HEK293 (cell line): ENCODE data around the gene INO80E.

ENCODE experiments used
- EGR2 ChIP-seq: fragments of 450-650 bp; formaldehyde crosslinking; IDR thresholded peaks from 2 replicates; pipeline ENCODE4 v1.5.1; 2016; ENCODE audit warnings: low read depth, missing biosample characterization, missing genetic modification characterization
- GLIS1 ChIP-seq: fragments of 450-650 bp; formaldehyde crosslinking; IDR thresholded peaks from 2 replicates; pipeline ENCODE4 v1.5.1; 2016; ENCODE audit warnings: missing biosample characterization, missing genetic modification characterization
- GLIS2 ChIP-seq: fragments of 450-650 bp; formaldehyde crosslinking; IDR thresholded peaks from 2 replicates; pipeline ENCODE4 v1.5.1; 2016; ENCODE audit warnings: missing biosample characterization, missing genetic modification characterization
- MEIS1 ChIP-seq: sonication (generic); formaldehyde crosslinking; IDR thresholded peaks from 2 replicates; pipeline ENCODE4 v1.8.1; 2022; ENCODE audit warnings: missing genetic modification reagents, mild to moderate bottlenecking, borderline replicate concordance
- TRIM28 ChIP-seq: IDR thresholded peaks from 2 replicates; pipeline ENCODE4 v1.6.1; 2011; ENCODE audit warnings: low read length, control low read depth, borderline replicate concordance
- ZFP41 ChIP-seq: fragments of 450-650 bp; formaldehyde crosslinking; IDR thresholded peaks from 2 replicates; pipeline ENCODE4 v1.5.1; 2016; ENCODE audit warnings: missing biosample characterization, missing genetic modification characterization, borderline replicate concordance
- ZNF140 ChIP-seq: fragments of 450-650 bp; formaldehyde crosslinking; IDR thresholded peaks from 2 replicates; pipeline ENCODE4 v1.5.1; 2016; ENCODE audit warnings: missing biosample characterization, missing genetic modification characterization
- ZNF221 ChIP-seq: fragments of 450-650 bp; formaldehyde crosslinking; IDR thresholded peaks from 2 replicates; pipeline ENCODE4 v1.5.1; 2017; ENCODE audit warnings: missing biosample characterization, missing genetic modification characterization, borderline replicate concordance
- ZNF248 ChIP-seq: fragments of 450-650 bp; formaldehyde crosslinking; IDR thresholded peaks from 2 replicates; pipeline ENCODE4 v1.5.1; 2017; ENCODE audit warnings: missing biosample characterization, missing genetic modification characterization
- ZNF433 ChIP-seq: fragments of 450-650 bp; formaldehyde crosslinking; IDR thresholded peaks from 2 replicates; pipeline ENCODE4 v1.5.1; 2016; ENCODE audit warnings: missing biosample characterization, missing genetic modification characterization, low read depth
- ZNF48 ChIP-seq: fragments of 450-650 bp; formaldehyde crosslinking; IDR thresholded peaks from 2 replicates; pipeline ENCODE4 v1.5.1; 2016; ENCODE audit warnings: missing biosample characterization, missing genetic modification characterization
- ZNF514 ChIP-seq: fragments of 450-650 bp; formaldehyde crosslinking; IDR thresholded peaks from 2 replicates; pipeline ENCODE4 v1.5.1; 2016; ENCODE audit warnings: missing biosample characterization, missing genetic modification characterization
- ZNF530 ChIP-seq: fragments of 450-650 bp; formaldehyde crosslinking; IDR thresholded peaks from 2 replicates; pipeline ENCODE4 v1.5.1; 2016; ENCODE audit warnings: low read depth, missing biosample characterization, missing genetic modification characterization
- ZNF610 ChIP-seq: fragments of 450-650 bp; formaldehyde crosslinking; IDR thresholded peaks from 2 replicates; pipeline ENCODE4 v1.5.1; 2016; ENCODE audit warnings: missing biosample characterization, missing genetic modification characterization, borderline replicate concordance
- ZNF654 ChIP-seq: fragments of 450-650 bp; formaldehyde crosslinking; IDR thresholded peaks from 2 replicates; pipeline ENCODE4 v1.5.1; 2016; ENCODE audit warnings: low read depth, missing biosample characterization, missing genetic modification characterization
- ZXDB ChIP-seq: fragments of 450-650 bp; formaldehyde crosslinking; IDR thresholded peaks from 2 replicates; pipeline ENCODE4 v1.5.1; 2016; ENCODE audit warnings: missing biosample characterization, missing genetic modification characterization
- TF ChIP-seq, protein P1 (sequence below): fragments of 450-650 bp; formaldehyde crosslinking; IDR thresholded peaks from 2 replicates; pipeline ENCODE4 v1.5.1; 2016; ENCODE audit warnings: missing biosample characterization, missing genetic modification characterization
- TF ChIP-seq, protein P2 (sequence below): fragments of 450-650 bp; formaldehyde crosslinking; IDR thresholded peaks from 2 replicates; pipeline ENCODE4 v1.5.1; 2016; ENCODE audit warnings: missing biosample characterization, missing genetic modification characterization
- TF ChIP-seq, protein P3 (sequence below): fragments of 450-650 bp; formaldehyde crosslinking; IDR thresholded peaks from 2 replicates; pipeline ENCODE4 v1.5.1; 2016; ENCODE audit warnings: missing biosample characterization, missing genetic modification characterization
- TF ChIP-seq, protein P4 (sequence below): fragments of 450-650 bp; formaldehyde crosslinking; IDR thresholded peaks from 2 replicates; pipeline ENCODE4 v1.5.1; 2016; ENCODE audit warnings: missing biosample characterization, missing genetic modification characterization, low read depth
- TF ChIP-seq, protein P5 (sequence below): fragments of 450-650 bp; formaldehyde crosslinking; IDR thresholded peaks from 2 replicates; pipeline ENCODE4 v1.5.1; 2016; ENCODE audit warnings: missing biosample characterization, missing genetic modification characterization
- TF ChIP-seq, protein P6 (sequence below): fragments of 450-650 bp; formaldehyde crosslinking; IDR thresholded peaks from 2 replicates; pipeline ENCODE4 v1.5.1; 2016; ENCODE audit warnings: missing biosample characterization, missing genetic modification characterization
- TF ChIP-seq, protein P7 (sequence below): fragments of 450-650 bp; IDR thresholded peaks from 2 replicates; pipeline ENCODE4 v1.5.1; 2018; ENCODE audit warnings: missing biosample characterization, mild to moderate bottlenecking, missing genetic modification characterization
- TF ChIP-seq, protein P8 (sequence below): fragments of 450-650 bp; formaldehyde crosslinking; IDR thresholded peaks from 2 replicates; pipeline ENCODE4 v1.5.1; 2017; ENCODE audit warnings: missing biosample characterization, missing genetic modification characterization
- TF ChIP-seq, protein P9 (sequence below): fragments of 450-650 bp; formaldehyde crosslinking; IDR thresholded peaks from 2 replicates; pipeline ENCODE4 v1.5.1; 2017; ENCODE audit warnings: missing biosample characterization, missing genetic modification characterization
- TF ChIP-seq, protein P10 (sequence below): fragments of 450-650 bp; formaldehyde crosslinking; IDR thresholded peaks from 2 replicates; pipeline ENCODE4 v1.5.1; 2017; ENCODE audit warnings: missing biosample characterization, missing genetic modification characterization

INO80E gene

DNA sequence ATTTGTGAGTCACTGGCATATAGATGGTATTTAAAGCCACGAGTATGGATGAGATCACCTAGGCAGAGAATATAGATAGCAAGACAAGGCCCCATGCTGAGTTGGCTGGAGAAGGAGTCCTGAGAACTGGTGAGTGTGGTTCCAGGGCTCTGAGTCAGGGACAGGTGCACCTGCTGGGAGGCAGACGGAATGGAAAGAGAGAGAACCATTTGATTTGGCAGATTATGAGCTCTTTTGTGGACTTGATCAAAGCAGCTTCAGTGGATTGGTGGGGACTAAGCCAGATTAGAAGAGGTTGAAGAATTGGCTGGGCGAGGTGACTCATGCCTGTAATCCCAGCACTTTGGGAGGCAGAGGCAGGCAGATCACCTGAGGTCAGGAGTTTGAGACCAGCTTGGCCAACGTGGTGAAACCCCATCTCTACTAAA is 22.7 kb downstream of the INO80E start (continued):
- TF ChIP-seq ZFP41 (tag by site-specific recombination) = no peak
- TF ChIP-seq, protein P1, sequence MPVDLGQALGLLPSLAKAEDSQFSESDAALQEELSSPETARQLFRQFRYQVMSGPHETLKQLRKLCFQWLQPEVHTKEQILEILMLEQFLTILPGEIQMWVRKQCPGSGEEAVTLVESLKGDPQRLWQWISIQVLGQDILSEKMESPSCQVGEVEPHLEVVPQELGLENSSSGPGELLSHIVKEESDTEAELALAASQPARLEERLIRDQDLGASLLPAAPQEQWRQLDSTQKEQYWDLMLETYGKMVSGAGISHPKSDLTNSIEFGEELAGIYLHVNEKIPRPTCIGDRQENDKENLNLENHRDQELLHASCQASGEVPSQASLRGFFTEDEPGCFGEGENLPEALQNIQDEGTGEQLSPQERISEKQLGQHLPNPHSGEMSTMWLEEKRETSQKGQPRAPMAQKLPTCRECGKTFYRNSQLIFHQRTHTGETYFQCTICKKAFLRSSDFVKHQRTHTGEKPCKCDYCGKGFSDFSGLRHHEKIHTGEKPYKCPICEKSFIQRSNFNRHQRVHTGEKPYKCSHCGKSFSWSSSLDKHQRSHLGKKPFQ = no peak
- TF ChIP-seq, protein P2, sequence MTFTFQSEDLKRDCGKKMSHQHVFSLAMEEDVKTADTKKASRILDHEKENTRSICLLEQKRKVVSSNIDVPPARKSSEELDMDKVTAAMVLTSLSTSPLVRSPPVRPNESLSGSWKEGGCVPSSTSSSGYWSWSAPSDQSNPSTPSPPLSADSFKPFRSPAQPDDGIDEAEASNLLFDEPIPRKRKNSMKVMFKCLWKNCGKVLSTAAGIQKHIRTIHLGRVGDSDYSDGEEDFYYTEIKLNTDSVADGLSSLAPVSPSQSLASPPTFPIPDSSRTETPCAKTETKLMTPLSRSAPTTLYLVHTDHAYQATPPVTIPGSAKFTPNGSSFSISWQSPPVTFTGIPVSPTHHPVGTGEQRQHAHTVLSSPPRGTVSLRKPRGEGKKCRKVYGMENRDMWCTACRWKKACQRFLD (tag by site-specific recombination) = no peak
- TF ChIP-seq, protein P3, sequence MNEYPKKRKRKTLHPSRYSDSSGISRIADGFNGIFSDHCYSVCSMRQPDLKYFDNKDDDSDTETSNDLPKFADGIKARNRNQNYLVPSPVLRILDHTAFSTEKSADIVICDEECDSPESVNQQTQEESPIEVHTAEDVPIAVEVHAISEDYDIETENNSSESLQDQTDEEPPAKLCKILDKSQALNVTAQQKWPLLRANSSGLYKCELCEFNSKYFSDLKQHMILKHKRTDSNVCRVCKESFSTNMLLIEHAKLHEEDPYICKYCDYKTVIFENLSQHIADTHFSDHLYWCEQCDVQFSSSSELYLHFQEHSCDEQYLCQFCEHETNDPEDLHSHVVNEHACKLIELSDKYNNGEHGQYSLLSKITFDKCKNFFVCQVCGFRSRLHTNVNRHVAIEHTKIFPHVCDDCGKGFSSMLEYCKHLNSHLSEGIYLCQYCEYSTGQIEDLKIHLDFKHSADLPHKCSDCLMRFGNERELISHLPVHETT (tag by site-specific recombination) = peak; percentile 92
- TF ChIP-seq ZNF140 (tag by site-specific recombination) = no peak
- TF ChIP-seq ZNF221 = no peak
- TF ChIP-seq GLIS1 (tag by site-specific recombination) = peak; percentile 96
- TF ChIP-seq ZXDB (tag by site-specific recombination) = peak; percentile 57; the same call in 1 of the 2 replicates
- TF ChIP-seq EGR2 (tag by site-specific recombination) = no peak
- no peak for TF ChIP-seq TRIM28
- peak; percentile 13; the same call in 1 of the 2 replicates for TF ChIP-seq ZNF654 (tag by site-specific recombination)
- TF ChIP-seq, protein P4, sequence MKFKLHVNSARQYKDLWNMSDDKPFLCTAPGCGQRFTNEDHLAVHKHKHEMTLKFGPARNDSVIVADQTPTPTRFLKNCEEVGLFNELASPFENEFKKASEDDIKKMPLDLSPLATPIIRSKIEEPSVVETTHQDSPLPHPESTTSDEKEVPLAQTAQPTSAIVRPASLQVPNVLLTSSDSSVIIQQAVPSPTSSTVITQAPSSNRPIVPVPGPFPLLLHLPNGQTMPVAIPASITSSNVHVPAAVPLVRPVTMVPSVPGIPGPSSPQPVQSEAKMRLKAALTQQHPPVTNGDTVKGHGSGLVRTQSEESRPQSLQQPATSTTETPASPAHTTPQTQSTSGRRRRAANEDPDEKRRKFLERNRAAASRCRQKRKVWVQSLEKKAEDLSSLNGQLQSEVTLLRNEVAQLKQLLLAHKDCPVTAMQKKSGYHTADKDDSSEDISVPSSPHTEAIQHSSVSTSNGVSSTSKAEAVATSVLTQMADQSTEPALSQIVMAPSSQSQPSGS = no peak
- TF ChIP-seq, protein P5, sequence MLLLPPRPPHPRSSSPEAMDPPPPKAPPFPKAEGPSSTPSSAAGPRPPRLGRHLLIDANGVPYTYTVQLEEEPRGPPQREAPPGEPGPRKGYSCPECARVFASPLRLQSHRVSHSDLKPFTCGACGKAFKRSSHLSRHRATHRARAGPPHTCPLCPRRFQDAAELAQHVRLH (tag by site-specific recombination) = no peak
- TF ChIP-seq, protein P6, sequence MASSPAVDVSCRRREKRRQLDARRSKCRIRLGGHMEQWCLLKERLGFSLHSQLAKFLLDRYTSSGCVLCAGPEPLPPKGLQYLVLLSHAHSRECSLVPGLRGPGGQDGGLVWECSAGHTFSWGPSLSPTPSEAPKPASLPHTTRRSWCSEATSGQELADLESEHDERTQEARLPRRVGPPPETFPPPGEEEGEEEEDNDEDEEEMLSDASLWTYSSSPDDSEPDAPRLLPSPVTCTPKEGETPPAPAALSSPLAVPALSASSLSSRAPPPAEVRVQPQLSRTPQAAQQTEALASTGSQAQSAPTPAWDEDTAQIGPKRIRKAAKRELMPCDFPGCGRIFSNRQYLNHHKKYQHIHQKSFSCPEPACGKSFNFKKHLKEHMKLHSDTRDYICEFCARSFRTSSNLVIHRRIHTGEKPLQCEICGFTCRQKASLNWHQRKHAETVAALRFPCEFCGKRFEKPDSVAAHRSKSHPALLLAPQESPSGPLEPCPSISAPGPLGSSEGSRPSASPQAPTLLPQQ (tag by site-specific recombination) = peak; percentile 49; the same call in 1 of the 2 replicates
- TF ChIP-seq MEIS1 (CRISPR knock-in tag) = no peak
- no peak for TF ChIP-seq ZNF433 (tag by site-specific recombination)
- TF ChIP-seq, protein P7, sequence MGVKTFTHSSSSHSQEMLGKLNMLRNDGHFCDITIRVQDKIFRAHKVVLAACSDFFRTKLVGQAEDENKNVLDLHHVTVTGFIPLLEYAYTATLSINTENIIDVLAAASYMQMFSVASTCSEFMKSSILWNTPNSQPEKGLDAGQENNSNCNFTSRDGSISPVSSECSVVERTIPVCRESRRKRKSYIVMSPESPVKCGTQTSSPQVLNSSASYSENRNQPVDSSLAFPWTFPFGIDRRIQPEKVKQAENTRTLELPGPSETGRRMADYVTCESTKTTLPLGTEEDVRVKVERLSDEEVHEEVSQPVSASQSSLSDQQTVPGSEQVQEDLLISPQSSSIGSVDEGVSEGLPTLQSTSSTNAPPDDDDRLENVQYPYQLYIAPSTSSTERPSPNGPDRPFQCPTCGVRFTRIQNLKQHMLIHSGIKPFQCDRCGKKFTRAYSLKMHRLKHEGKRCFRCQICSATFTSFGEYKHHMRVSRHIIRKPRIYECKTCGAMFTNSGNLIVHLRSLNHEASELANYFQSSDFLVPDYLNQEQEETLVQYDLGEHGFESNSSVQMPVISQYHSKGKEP (tag by site-specific recombination) = no peak
- no peak for TF ChIP-seq ZNF48 (tag by site-specific recombination)
- TF ChIP-seq GLIS2 (tag by site-specific recombination) = 0 out of 2 replicates have a peak, but pooled peaks have one; percentile 36
- no peak for TF ChIP-seq ZNF610 (tag by site-specific recombination)
- TF ChIP-seq, protein P8, sequence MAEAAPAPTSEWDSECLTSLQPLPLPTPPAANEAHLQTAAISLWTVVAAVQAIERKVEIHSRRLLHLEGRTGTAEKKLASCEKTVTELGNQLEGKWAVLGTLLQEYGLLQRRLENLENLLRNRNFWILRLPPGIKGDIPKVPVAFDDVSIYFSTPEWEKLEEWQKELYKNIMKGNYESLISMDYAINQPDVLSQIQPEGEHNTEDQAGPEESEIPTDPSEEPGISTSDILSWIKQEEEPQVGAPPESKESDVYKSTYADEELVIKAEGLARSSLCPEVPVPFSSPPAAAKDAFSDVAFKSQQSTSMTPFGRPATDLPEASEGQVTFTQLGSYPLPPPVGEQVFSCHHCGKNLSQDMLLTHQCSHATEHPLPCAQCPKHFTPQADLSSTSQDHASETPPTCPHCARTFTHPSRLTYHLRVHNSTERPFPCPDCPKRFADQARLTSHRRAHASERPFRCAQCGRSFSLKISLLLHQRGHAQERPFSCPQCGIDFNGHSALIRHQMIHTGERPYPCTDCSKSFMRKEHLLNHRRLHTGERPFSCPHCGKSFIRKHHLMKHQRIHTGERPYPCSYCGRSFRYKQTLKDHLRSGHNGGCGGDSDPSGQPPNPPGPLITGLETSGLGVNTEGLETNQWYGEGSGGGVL = peak; percentile 90
- TF ChIP-seq, protein P9, sequence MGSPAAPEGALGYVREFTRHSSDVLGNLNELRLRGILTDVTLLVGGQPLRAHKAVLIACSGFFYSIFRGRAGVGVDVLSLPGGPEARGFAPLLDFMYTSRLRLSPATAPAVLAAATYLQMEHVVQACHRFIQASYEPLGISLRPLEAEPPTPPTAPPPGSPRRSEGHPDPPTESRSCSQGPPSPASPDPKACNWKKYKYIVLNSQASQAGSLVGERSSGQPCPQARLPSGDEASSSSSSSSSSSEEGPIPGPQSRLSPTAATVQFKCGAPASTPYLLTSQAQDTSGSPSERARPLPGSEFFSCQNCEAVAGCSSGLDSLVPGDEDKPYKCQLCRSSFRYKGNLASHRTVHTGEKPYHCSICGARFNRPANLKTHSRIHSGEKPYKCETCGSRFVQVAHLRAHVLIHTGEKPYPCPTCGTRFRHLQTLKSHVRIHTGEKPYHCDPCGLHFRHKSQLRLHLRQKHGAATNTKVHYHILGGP = no peak
- TF ChIP-seq ZNF514 (tag by site-specific recombination) = no peak
- TF ChIP-seq ZNF248 (tag by site-specific recombination) = no peak
- no peak for TF ChIP-seq ZNF530 (tag by site-specific recombination)
- TF ChIP-seq, protein P10, sequence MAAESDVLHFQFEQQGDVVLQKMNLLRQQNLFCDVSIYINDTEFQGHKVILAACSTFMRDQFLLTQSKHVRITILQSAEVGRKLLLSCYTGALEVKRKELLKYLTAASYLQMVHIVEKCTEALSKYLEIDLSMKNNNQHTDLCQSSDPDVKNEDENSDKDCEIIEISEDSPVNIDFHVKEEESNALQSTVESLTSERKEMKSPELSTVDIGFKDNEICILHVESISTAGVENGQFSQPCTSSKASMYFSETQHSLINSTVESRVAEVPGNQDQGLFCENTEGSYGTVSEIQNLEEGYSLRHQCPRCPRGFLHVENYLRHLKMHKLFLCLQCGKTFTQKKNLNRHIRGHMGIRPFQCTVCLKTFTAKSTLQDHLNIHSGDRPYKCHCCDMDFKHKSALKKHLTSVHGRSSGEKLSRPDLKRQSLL = no peak; the same call in 1 of the 2 replicates
